B cell (primary cell): ENCODE data around the gene PPP2R5E.

Source experiments
- CTCF ChIP-seq: fragments of 200-600 bp; IDR thresholded peaks from one replicate; pipeline ENCODE4 v1.8.0; 2022; ENCODE audit warnings: antibody characterized with exemption, mild to moderate bottlenecking
- EZH2 ChIP-seq: IDR thresholded peaks from 2 replicates; pipeline ENCODE4 v1.6.1; 2012; ENCODE audit warnings: borderline replicate concordance, low read depth, mild to moderate bottlenecking, moderate library complexity, low read length; ENCODE audit not compliant: insufficient read depth, poor library complexity, severe bottlenecking

DNA sequence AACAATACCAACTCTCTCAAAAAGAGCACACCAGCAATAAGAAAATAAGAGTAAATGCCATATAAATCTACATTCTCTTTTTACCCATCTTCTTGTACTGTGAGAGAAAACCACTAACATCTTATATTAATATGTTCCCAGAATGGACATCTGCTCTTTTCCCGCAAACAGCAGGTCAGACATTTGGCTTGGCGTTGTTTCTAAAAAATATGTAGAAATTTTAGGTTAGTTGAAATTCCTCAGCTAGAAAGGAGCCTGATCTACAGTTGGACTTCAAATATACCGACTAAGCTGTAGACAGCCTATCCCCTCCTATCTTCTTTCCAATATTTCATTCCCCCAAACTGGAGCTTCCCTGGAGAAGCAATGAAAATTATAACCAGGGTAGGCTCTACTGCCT lies 88.7 kb downstream of the PPP2R5E start:
- TF ChIP-seq CTCF (no peak), EZH2 (no peak)
